Measurements from ENCODE around the gene MMEL1.

- TF ChIP-seq CTCF (IDR thresholded peaks at IDR 0.05): no peak
- TF ChIP-seq POLR2A (IDR thresholded peaks at IDR 0.05): no peak
Observed at GRCh38 chr1:2617971-2618470, 14.8 kb downstream of the MMEL1 start.

Data from right lobe of liver (tissue), 4 donors.